HTR-8/SVneo (cell line): ENCODE measurements around the gene ASPG.

Experiments used
- DNase-seq: peaks from one replicate; pipeline ENCODE4 v3.0.0; 2011; ENCODE audit warnings: low spot score, mixed read lengths; ENCODE audit not compliant: insufficient read length
- FAIRE-seq: peaks from 2 replicates; lab custom pipeline; 2011; peaks lifted over from hg19 to GRCh38; lab: Jason Lieb, UNC

ASPG gene

DNA sequence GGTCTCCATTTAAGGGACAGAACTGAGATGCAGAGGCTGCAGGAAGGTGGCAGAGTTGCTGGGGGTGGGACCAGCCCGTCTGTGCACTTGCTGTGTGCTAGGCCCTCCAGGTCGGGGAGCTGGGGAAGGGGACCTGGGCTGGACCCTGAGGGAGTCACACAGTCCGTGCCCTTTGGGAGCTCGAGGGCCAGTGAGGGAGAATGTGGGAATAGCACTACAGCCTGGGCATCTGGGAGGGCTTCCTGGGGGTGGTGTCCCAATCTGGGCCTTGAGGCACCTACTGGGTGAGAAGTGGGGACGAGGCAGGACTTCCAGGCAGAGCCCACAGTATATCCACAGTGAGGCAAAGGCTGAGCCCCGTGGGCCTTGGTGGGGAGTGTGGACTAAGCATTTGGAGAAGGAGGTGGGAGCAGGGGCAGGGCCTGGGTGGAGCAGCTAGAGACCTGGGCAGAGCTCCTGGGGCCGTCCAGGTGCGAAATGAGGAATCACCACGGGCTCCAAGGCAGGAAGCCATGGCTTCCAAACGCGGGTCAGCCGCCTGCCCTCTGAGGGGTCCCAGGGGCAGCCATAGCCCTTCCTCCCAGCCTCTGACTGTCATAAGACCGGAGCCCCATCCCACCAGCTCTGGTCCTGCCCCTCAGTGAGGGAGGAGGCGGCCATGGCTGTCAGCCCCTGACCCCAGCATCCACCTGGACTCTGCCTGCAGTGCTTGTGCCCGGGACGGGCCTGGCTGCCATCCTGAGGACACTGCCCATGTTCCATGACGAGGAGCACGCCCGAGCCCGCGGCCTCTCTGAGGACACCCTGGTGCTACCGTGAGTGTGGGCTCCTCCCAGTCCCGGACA is 6.6 kb downstream of the ASPG start:
- DNase-seq = no peak
- no peak for FAIRE-seq

DNA sequence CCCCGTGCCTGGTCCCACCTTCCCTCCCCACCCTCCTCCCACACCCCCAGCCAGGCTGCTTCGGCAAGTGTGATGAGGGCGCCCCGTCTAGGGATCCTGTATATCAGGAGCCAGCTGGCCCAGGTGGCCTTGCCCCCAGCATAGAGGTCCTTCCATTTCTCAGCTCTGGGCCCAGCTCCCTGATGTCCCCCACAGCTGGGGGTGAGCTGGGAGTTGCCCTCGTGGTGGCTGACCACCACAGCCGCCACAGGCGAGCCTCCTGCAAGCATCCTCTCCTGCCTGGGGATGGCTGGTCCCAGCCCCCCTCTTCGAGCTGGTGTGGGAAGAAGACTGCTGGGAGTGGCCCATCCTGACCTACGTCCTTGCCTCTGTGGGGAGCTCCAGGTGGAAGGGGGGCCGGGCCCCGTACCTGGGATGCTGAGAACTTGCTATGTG is 7.4 kb downstream of the ASPG start:
- no peak for DNase-seq
- FAIRE-seq = no peak

DNA sequence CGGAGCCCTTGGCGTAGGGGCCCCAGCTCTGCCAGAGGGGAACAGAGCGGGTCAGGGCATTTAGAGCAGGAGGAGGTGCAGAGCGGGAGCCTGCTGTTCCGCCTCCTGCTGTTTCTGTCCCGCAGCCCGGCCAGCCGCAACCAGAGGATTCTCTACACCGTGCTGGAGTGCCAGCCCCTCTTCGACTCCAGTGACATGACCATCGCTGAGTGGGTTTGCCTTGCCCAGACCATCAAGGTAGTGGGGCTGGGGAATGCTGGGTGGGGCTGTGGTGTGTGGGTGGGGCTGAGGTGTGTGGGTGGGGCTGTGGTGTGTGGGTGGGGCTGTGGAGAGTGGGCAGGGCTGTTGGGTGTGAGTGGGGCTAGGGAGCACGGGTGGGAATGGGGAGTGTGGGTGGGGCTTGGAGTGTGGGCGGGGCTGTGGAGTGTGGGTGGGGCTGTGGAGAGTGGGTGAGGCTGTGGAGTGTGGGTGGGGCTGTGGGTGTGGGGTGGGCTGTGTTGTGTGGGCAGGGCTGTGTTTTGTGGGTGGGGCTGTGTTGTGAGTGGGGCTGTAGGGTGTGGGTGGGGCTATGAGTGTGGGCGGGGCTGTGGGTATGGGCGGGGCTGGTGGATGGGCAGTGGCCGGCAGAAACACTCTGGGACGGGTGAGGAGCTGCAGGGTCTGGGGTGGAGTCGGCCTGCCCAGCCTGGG is 8.0 kb downstream of the ASPG start:
- no peak for FAIRE-seq
- no peak for DNase-seq

DNA sequence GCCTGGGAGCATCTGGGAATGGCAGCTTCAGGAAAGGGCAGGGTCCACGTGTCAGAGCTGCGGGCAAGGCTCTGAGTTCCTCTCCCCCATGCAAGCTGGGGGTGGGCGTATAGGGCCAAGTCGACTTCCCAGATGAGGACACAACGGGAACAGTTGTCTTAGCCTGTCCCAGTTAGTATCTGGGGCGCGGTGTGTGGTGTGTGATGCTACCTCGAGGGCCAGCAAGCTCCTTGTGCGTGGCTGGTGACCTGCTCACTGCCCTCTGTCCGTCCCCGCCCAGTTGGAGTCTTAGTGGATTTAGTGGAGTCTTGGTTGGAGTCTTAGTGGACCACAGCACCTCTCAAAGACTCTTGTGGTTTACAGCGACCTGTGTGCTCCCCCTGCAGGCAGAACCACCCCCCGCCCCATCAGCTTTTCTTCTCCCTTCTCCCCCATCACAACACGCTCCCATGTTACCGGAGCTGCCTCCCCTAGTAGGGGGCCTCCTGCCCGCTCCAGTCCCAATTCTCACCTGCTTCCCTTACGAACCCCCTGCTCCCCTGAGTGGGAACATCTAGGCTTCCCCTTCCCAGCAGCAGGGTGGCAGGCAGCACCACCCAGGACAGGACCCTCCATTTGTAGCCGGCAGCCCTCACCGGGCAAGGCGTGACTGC is 8.7 kb downstream of the ASPG start:
- FAIRE-seq (no peak), DNase-seq (no peak)

DNA sequence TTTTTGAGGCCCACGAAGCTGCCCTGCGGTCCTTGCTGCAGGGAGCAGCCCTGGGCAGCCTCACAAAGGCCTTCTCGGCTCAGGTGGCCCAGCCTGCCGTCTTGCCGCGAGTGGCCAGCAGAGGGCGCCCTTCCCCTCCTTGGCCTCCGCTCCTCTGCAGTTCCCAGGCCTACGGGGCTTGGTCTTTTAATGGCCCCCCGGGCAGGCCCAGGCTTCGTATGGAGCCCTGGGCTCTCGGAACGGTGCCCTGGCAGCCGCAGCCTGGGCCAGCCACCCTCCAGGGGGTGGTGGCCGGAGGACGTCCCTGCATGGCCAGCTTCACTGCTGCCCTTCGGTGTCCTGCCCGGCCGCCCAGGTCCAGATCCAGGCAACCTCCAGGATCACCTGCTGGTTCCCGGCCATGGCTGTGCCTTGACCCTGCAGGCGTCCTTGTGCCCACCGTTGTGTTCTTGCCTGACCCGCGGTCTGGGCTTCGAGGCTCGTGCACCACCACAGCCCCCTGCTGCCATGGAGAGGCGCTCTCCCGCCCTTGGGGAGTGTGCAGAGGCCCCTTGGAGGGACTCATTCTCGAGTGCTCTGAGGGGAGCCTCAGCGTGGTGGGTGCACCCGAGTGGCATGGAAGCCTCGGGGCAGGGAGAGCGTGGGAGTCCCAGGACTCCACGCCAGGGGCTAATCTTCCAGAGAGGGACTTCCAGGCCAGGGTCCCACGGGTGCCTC is 9.4 kb downstream of the ASPG start:
- DNase-seq (peak; percentile 72), FAIRE-seq (peak; percentile 38)

DNA sequence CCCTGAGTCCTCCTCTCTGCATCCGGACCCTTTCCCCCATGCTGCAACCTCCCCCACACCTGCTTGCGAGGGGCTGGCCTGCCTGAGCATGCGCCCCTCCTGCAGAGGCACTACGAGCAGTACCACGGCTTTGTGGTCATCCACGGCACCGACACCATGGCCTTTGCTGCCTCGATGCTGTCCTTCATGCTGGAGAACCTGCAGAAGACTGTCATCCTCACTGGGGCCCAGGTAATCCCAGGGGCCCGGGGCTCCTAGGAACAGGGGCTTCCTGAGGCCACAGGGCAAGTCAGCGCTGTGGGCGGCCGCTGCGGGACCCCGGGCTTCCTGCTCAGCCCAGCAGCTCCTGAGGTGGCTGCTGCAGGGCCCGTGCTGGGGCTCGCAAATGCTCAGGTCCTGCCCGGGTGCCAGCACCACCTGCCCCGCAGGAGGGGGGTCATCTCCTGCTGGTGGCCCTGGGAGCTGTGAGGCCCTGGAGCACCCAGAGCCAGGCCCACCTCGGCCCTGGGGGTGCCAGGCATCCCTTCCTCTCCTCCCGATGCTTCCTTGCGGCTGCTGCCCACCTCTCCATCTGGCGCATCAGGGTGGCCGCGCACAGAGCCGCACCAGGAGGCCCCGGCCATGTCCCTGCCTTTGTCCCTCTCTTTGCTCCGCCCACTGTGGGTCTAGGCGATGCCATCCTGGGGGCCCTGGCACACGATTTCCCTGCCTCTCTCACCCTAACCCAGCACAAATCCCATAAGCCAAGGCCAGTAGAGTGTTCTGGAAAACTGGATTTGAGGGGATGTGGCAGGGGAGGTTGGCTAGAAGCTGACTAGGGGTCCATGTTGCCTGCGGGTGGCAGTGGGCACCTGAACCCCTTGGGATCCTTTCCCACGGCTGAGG is 10.2 kb downstream of the ASPG start:
- no peak for DNase-seq

DNA sequence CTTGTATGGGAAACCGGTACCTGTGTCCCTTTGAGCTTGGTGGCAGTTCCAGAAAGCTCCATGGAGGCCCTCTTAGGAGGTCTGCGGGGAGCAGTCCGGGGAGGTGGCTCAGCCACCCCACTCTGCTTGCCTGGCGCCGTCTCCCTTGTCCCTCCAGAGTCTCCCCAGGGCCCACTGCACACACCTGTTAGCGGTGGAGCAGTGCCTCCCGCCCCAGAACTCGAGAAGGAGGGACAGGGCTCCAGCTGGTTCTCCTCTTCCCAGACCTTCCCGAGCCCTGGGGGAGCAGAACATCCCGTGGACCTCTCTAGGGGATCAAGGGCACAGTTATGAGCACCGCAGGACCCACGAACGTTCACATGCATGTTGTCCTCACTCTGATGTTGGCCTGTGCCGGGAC is 10.8 kb downstream of the ASPG start:
- DNase-seq (no peak), FAIRE-seq (no peak)

More for the DNA sequence above, 10.2 kb downstream of the ASPG start:
- no peak for FAIRE-seq

DNA sequence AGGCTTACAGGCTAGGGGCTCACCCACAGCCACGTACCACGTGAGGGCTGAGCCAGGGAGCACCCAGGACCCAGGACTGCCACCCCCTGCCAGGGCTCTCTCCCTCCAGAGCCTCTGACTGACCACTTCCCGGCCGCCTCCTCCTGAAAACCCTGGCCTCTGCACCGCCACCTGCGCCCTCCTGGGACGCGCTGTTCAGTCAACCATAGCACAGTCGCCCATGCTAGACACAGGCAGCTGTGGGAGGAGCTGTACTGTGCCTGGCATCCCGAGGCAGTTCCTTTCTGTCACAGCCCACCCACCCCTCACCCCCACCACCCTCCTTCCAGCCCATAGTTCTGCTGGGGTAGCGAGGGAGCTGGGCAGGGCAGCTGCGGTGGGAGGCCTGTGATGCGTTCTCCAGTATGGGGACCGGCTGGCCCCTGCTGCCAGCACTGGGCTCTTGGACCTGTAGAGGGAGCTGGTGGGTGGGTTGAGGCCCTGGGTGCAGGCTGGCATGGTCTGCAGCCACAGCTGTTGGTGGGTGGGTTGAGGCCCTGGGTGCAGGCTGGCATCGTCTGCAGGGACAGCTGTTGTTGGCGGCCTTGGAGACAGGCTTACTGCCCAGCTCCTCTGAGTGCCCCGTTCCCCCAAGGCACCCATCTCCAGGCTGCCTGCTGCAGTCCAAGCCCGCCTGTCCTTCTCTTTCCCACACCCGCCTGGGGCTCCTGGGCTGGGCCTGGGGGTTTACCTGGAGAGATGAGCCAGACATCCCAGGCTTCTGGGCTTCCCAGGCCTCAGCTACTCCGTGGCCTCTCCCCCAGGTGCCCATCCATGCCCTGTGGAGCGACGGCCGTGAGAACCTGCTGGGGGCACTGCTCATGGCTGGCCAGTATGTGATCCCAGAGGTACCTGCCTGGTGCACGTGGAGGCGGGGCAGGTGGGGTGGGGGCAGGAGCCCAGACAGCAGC is 11.5 kb downstream of the ASPG start:
- DNase-seq = no peak
- no peak for FAIRE-seq

DNA sequence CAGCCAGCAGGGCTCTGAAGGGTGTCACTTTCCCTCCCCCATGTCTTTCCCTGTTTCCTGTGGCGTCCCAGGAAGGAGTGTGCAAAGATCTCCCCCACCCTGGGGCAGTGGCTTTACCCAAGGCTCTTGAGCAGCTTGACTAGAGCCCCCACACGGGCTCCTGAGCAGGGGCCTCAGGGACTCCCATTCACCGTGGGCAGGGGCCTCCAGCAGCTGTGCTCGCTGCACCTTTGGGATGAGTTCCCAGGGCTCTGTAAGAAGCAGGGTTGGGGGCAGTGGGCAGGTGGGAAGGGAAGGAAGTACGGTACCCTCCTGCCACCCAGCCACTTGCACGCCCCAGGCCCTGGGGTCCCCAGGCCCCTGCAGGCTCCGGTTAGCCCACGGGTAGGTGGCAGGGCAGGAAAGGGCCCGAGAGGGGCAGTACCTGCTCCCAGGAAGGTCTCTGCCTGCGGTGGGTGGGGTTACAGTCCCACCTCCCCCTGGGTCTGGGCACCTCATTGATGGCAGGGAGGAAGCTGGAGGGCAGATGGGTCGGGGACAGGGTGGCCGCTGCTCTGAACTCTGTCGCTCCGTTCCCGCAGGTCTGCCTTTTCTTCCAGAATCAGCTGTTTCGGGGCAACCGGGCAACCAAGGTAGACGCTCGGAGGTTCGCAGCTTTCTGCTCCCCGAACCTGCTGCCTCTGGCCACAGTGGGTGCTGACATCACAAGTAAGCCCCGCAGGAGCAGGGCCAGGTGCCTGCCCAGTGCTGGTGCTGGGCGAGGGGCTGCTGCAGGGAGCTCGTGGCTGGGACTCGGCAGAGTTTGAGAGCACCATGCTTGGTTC is 13.0 kb downstream of the ASPG start:
- no peak for FAIRE-seq
- DNase-seq = no peak

DNA sequence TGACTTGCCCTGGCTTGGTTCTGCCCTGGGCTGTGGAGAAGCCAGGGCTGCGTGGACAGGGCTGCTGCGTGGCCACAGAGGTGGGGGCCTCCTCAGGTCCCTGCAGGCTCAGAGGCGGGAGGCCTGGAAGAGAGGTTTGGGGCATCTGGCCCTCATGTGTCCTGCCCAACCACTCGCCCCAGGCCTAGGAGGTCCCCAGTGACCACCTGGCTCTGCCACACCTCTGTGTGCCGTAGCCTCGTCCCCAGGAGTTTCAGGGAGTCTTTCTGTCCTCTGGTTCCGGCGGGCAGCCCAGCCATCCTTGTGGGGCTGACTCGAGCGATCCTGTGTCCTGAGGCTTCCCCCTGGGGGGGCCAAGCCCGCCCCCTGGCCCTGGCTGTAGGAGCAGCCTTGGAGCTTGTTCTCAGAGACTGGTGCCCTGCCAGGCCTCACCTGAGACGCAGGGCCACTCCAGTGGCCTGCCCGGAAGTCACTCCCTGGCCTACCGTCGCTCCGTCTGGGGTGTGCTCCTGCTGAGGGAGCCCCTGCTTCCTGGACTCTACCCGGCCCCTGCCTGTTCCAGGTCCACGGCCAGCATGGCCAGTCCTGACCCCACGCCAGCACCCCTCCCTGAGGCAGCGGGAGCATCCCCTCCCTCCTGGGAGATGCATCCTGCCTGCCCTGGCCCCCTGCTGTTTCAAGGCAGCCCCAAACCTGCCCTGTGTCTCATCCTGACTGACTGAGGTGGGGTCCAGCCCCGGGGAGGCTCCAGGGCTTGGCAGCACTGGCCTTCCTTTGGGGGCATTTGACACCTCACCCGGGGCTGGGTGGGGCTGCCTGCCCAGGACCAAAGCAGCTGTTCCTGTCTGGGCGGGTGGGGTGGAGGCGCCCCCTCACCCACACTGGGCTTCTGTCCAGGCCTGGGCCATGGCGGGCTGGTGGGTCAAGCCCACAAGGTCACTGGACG is 13.9 kb downstream of the ASPG start:
- DNase-seq = no peak
- no peak for FAIRE-seq

DNA sequence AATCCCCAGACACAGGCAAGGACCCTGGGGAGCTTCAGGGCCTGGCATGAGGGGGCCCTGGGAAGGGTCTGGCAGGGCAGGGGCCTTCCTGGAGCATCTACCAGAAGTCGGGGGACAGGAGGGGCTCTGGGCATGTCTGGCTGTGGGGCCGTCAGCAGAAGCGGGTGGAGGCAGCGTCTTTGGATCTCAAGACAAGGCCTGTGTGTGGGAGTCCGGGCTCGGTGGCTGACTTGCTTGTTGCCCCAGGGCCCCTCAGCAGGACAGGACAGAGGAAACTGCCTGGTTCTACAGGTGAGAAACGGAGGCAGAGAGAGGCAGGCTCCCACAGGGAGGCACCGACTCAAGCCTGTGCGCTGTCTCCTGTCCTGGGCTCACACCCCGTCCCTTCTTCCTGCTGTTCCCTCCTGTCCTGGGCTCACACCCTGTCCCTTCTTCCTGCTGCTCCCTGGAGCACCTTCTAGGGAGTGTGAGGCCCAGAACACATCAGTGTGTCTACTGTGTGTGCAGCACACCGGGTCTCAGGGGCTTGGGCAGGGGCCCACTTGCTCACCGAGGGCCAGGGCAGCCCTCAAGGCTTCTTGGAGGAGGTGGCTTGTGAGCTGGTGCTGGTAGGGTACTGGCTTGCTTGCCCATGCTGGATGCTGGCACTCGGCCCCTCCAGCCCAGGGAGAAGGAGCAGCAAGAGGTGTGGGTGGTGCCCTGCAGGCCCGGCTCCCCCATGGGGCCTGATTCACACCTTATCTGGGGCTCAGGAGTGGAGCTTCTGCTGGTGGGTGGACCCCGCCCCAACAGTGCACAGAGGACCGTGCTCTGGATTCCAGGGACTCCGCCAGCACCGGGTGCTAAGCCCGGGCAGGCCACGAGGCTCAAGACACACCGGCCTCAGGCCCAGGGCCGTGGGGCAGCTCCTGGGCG is 14.9 kb downstream of the ASPG start:
- FAIRE-seq (no peak), DNase-seq (no peak)

DNA sequence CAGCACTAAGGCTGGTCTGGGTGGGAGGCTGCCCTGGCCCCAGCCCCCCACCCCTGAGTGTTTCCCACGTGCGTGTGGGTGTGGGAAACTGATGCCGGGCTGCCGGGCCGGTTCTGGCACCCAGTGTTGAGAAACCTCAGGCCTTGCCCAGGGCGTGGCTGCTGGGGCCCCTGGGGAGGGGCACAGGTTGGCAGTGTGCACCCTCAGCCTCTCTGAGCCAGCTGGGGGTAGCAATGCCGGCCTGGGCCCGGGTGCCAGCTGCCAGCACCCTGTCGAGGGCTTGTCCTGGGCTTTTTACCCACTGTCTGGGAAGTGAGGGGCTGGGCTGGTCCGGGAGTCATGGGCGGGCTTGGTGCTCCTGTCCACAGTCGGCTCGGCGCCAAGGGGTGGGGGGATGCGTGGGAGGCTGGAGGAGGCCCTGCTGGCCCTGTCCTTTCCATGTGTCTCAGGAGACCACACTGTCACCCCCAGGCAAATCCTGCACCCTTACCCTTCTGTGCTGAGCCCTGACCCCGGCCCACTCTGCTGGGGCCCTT is 15.7 kb downstream of the ASPG start:
- FAIRE-seq (no peak), DNase-seq (no peak)

DNA sequence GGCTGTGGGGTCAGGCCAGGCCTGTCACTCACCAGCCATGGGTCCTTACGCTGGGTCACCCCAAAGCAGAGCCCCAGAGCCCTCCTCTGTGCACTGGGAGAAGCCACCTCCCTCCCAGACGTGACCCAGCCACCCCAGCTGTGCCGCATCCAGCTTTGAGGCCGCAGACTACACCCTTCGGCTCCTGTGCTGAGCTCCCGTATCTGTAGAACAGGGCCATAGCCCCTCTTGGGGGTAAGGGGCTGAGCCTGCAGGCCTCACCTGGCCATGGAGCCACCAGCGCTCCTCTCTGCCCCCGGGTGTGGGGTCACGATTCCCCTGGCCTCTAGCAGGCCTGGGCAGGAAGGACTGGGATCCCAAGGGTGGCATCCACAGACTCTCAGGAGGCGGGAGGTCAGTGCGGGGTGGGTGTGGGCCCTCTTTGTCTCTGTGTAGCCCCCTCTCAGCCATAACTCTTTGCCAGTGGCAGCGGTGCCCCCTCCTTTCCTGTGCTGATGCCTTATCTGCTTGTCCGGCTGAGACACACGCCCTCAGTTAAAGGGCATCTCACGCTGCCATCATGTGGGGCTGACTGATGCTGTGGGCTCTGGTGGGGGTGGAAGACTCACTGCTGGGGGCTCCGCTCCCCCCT is 16.3 kb downstream of the ASPG start:
- no peak for FAIRE-seq

DNA sequence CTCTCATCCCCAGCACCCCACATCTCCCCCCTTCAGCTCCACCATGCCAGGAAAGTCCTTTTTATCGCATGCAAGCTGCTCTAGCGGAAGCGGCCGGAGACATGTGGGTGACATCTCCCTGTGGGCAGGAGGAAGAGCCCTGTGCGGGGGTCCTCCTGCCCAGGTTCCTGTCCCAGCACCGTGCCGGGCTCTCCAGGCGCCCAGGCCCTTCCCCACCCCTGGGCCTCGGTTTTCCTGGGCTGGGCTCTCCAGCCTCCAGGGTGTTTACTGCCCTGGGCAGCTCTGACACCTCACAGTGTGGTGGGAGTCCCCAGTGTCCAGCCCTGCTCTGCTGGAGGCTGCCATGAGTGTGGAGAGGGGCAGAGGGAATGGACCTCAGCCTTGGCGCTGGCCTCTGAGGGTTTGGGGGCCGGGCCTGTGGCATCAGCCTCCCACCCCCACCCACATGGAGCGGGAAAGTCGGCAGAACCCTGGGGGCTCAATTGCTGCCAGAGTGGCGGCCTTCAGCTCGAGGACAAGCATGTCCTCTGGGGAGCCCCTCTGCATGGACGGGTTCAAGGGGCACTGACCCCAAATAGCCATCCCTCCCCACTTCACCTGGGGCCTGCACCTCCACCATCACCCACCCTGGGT is 16.9 kb downstream of the ASPG start:
- DNase-seq (no peak), FAIRE-seq (no peak)

More for the DNA sequence above, 16.3 kb downstream of the ASPG start:
- no peak for DNase-seq
